Testis (tissue), 3 donors: Measurements from ENCODE around the gene CLEC16A. TPM values are rescaled to one million over a fixed set of nuclear protein-coding genes. Genes with fewer than 3 reads are reported as not detected.

ENCODE experiments used
- DNase-seq: peaks from one replicate; pipeline ENCODE4 v3.0.0-alpha.2; 2019
- H3K27ac ChIP-seq, 2 donors: fragments of 200-600 bp; sonication (generic); one replicate each; pipeline ENCODE4 v1.5.1; 2019
- H3K27me3 ChIP-seq: fragments of 200-600 bp; sonication (generic); one replicate; pipeline ENCODE4 v1.5.1; 2019
- H3K36me3 ChIP-seq: fragments of 200-600 bp; sonication (generic); one replicate; pipeline ENCODE4 v1.5.1; 2017; ENCODE audit warnings: low read depth; ENCODE audit errors: missing control alignments
- H3K4me1 ChIP-seq: fragments of 200-600 bp; sonication (generic); one replicate; pipeline ENCODE4 v1.5.1; 2019
- H3K4me3 ChIP-seq, 2 donors: fragments of 200-600 bp; sonication (generic); one replicate each; pipeline ENCODE4 v1.5.1; 2017 to 2019
- H3K9me3 ChIP-seq: fragments of 200-600 bp; sonication (generic); one replicate; pipeline ENCODE4 v1.5.1; 2017
- CTCF ChIP-seq, 3 experiments: fragments of 450-650 bp in 2 of 3; fragments of 200-600 bp in 1 of 3; sonication (generic) in 1 of 3; IDR thresholded peaks; one replicate each; pipeline ENCODE4 v1.5.1; 2016 to 2019; ENCODE audit warnings: antibody characterized with exemption in 3 of 3, mild to moderate bottlenecking in 2 of 3, moderate library complexity in 1 of 3
- POLR2A ChIP-seq: fragments of 450-650 bp; IDR thresholded peaks from one replicate; pipeline ENCODE4 v1.6.1; 2017; ENCODE audit warnings: antibody characterized with exemption, mild to moderate bottlenecking, moderate library complexity
- WGBS, 2 donors: methylation state at CpG; one replicate each; pipeline ENCODE4 v1.1.5; 2018; 5-methylcytosine and 5-hydroxymethylcytosine counted together
- intact Hi-C: fragments of 100-400 bp; cut with DNase I; formaldehyde crosslinking; loops from one replicate; pipeline ENCODE4 v1.15.1; 2023; ENCODE audit warnings: low total_unique reads
- polyA plus RNA-seq: library from polyadenylated mRNA; stranded (reverse); fragments of 350-450 nt; fragmentation: Illumina TruSeq; extraction: RNeasy Lipid Tissue Mini Kit (QIAGEN cat#74804); gene quantifications from one replicate; pipeline ENCODE4 v1.2.3, GENCODE V29; 2014; ENCODE audit warnings: low read depth, low replicate concordance; ENCODE audit not compliant: insufficient read depth
- total RNA-seq, 2 donors: library from RNA; depleted of rRNA; stranded (reverse); fragments of >200 nt; gene quantifications; one replicate each; pipeline ENCODE4 v1.2.3, GENCODE V29; 2016

CLEC16A gene
- total and polyA plus RNA-seq, 3 donors from 2014 or later, result 93.9 to 126 (median 122) TPM

DNA sequence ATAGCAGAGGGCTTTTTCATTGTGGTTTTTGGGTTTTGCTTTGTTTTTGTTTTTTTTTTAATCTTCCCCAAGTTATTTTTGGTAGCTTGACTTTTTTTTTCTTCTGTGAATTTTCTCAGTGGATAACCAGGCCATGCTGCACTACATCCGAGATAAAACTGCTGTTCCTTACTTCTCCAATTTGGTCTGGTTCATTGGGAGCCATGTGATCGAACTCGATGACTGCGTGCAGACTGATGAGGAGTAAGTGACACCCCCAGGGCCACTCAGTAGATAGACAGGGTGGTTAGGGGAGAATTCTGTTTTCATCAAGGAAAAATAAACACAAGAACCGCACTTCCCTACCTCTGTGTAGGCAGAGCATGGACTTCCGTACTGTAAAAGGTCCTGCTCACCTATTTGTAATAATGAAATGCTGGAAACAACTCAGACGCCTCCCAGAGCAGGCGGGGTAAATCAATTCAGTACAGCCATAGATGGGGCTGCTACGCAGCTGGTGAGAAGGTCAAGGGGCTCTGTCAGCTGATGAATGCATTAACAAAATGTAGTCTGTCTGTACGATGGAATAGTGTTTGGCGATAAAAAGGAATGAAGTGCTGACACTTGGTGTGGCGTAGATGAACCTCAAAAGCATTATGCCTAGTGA, 28.6 kb downstream of the CLEC16A start:
- H3K4me1 ChIP-seq, result peaks cover 12% of the 10 kb centered on the region
- intact Hi-C loops, result loop anchor here (5.0 kb wide), 1 partner anchor 284 kb away; the partner anchor contains the start of gene SOCS1
- WGBS, 2 donors, result 82 to 87% methylated on average over 12 of the region's 12 CpGs
- no peaks in the 10 kb centered on the region for H3K36me3 ChIP-seq
- TF ChIP-seq CTCF (IDR thresholded peaks at IDR 0.05) (no peak), POLR2A (no peak)
- H3K4me3 ChIP-seq, result no peak overlapping the region
- H3K27me3 ChIP-seq, result no peaks in the 10 kb centered on the region
- no peaks in the 10 kb centered on the region for H3K9me3 ChIP-seq
- no peak for DNase-seq
- no peak overlapping the region for H3K27ac ChIP-seq

GRCh38 chr16:10976634-10977033, 32.3 kb downstream of the CLEC16A start:
- intact Hi-C loops, result no loop called here
- H3K36me3 ChIP-seq, result no peaks in the 10 kb centered on the region

DNA sequence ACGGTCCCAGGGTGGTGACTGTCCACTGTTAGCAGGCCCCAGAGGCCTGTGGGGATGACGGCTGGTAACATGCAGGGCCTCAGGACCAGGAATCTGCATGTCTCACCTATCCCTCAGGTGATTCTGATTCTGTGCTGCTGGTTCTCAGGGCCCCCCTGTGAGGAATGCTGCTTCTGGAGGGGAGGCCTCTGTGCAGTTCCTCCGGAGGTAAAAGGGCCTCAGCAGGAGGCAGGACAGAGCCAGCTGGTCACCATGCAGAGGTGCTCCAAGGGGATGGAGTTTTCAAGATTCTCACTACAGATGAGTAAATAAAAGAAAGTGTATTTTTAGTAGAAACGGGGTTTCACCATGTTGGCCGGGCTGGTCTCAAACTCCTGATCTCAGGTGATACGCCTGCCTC, 33.8 kb downstream of the CLEC16A start:
- Histone ChIP-seq H3K4me3 (no peak overlapping the region), H3K4me1 (peaks cover 19% of the 10 kb centered on the region), H3K27me3 (no peaks in the 10 kb centered on the region), H3K36me3 (no peaks in the 10 kb centered on the region), H3K9me3 (no peaks in the 10 kb centered on the region), H3K27ac (no peak overlapping the region)
- TF ChIP-seq CTCF (IDR thresholded peaks at IDR 0.05) (no peak), POLR2A (no peak)
- DNase-seq, result no peak
- WGBS, 2 donors, result 96% methylated on average over 5 to 6 of the region's 6 CpGs
- intact Hi-C loops, result no loop called here

More at GRCh38 chr16:10976634-10977033, 32.3 kb downstream of the CLEC16A start:
- no peaks in the 10 kb centered on the region for H3K27me3 ChIP-seq
- DNase-seq, result no peak
- 97% methylated on average over 3 of the region's 3 CpGs; no CpG with 5 or more reads in 1 of the 2 donors for WGBS, 2 donors
- no peak overlapping the region for H3K27ac ChIP-seq
- H3K4me3 ChIP-seq, result no peak overlapping the region
- peaks cover 30% of the 10 kb centered on the region for H3K4me1 ChIP-seq
- no peaks in the 10 kb centered on the region for H3K9me3 ChIP-seq
- TF ChIP-seq POLR2A, result no peak
- no peak for TF ChIP-seq CTCF (IDR thresholded peaks at IDR 0.05)

- H3K27ac ChIP-seq, result no peak overlapping the region
- WGBS, 2 donors, result 80 to 85% methylated on average over 14 of the region's 14 CpGs
- intact Hi-C loops, result no loop called here
These were observed 34.6 kb downstream of the CLEC16A start for GRCh38 chr16:10978871-10979446.

More at GRCh38 chr16:10978871-10979446, 34.6 kb downstream of the CLEC16A start:
- Histone ChIP-seq H3K4me1 (peaks cover 19% of the 10 kb centered on the region), H3K4me3 (no peak overlapping the region), H3K9me3 (no peaks in the 10 kb centered on the region), H3K36me3 (no peaks in the 10 kb centered on the region), H3K27me3 (no peaks in the 10 kb centered on the region)
- no peak for TF ChIP-seq POLR2A
- no peak for TF ChIP-seq CTCF (IDR thresholded peaks at IDR 0.05)
- DNase-seq, result no peak
